ENCODE measurements around the gene MTX2.

- TF ChIP-seq CTCF (IDR thresholded peaks at IDR 0.05; ENCODE audit: low read depth, low read length) = no peak
- TF ChIP-seq POLR2A (IDR thresholded peaks at IDR 0.05; ENCODE audit: extremely low read depth, insufficient read length) = no peak
- TF ChIP-seq MAX (IDR thresholded peaks at IDR 0.05; ENCODE audit: low read depth, low read length) = no peak
These were observed 8.6 kb upstream of the MTX2 start for GRCh38 chr2:176260689-176261088.
